Measurements from ENCODE around the gene STUM.

Gene STUM

GRCh38 chr1:226656201-226656600 lies 107.6 kb downstream of the STUM start:
- no peak for DNase-seq

GRCh38 chr1:226656601-226657277 lies 108.2 kb downstream of the STUM start:
- peak; percentile 21 for DNase-seq

- DNase-seq: no peak
Measured at GRCh38 chr1:226657895-226658545, 109.5 kb downstream of the STUM start.

GRCh38 chr1:226658546-226659125 lies 110.1 kb downstream of the STUM start:
- no peak for DNase-seq

All from effector CD8-positive, alpha-beta T cell (primary cell).